Activated naive CD8-positive, alpha-beta T cell (primary cell): Measurements from ENCODE around the gene NEMF.
"Not testable (repeated sequence)": the region's sequence is repeated elsewhere in the genome, so short reads cannot be mapped to it uniquely, and the experiment has no call there.

Experiments used
- H3K27ac Mint-ChIP-seq: one replicate; pipeline ENCODE4 v1.8.0; 2021; ENCODE audit warnings: mixed read lengths
- H3K27me3 Mint-ChIP-seq: one replicate; pipeline ENCODE4 v1.8.0; 2021; ENCODE audit warnings: mixed read lengths
- H3K36me3 Mint-ChIP-seq: one replicate; pipeline ENCODE4 v1.8.0; 2021; ENCODE audit warnings: mixed read lengths
- H3K4me1 Mint-ChIP-seq: one replicate; pipeline ENCODE4 v1.8.0; 2021; ENCODE audit warnings: low read depth, mixed read lengths
- H3K4me3 Mint-ChIP-seq: one replicate; pipeline ENCODE4 v1.8.0; 2021; ENCODE audit warnings: mild to moderate bottlenecking, mixed read lengths
- H3K9me3 Mint-ChIP-seq: one replicate; pipeline ENCODE4 v1.8.0; 2021; ENCODE audit warnings: low read depth, mixed read lengths

Gene NEMF

DNA sequence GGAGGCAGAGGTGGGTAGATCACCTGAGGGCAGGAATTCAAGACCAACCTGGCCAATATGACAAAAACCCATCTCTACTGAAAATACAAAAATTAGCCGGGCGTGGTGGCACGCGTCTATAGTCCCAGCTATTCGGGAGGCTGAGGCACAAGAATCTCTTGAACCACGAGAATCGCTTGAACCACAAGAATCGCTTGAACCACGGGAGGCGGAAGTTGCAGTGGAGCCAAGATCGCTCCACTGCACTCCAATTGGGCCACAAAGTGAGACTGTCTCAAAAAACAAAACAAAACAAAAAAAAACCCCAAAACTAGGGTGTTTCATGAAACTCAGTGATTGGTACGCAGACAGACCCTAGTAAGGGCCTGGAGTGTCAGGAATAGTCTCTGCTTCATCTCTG is 33.9 kb upstream of the NEMF start:
- H3K36me3 Mint-ChIP-seq = no peaks in the 10 kb centered on the region
- no peak overlapping the region for H3K4me3 Mint-ChIP-seq
- H3K4me1 Mint-ChIP-seq = peaks cover 6% of the 10 kb centered on the region
- H3K9me3 Mint-ChIP-seq = no peaks in the 10 kb centered on the region
- H3K27me3 Mint-ChIP-seq = no peaks in the 10 kb centered on the region
- peak overlapping the region; percentile 50 for H3K27ac Mint-ChIP-seq

DNA sequence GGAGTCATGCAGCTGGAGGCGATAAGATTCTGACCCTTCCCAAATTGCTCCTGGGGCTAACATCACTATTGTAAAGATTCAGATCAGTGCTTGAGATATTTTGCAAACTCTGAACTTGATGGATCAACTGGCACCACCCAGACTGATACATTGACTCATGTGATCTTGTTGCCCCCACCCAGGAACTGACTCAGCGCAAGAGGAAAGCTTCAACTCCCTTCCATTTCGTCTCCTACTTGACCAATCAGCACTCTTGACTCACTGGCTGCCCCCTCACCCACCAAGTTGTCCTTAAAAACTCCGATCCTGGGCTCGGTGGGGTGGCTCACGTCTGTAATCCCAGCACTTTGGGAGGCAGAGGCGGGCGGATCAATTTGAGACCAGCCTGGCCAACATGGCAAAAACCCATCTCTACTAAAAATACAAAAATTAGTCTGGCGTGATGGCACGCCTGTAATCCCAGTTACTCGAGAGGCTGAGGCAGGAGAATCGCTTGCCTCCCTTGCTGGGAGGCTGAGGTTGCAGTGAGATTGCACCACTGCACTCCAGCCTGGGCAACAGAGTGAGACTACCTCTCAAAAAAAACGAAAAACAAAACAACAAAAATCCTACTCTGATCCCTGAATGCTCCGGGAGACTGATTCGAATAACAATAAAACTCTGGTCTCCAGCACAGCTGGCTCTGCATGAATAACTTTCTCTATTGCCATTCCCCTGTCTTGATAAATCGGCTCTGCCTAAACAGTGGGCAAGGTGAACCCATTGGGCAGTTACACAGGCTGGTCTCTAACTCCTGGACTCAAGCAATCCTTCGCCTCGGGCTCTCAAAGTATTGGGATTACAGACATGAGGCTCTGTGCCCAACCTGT is 30.5 kb upstream of the NEMF start:
- no peaks in the 10 kb centered on the region for H3K27me3 Mint-ChIP-seq

DNA sequence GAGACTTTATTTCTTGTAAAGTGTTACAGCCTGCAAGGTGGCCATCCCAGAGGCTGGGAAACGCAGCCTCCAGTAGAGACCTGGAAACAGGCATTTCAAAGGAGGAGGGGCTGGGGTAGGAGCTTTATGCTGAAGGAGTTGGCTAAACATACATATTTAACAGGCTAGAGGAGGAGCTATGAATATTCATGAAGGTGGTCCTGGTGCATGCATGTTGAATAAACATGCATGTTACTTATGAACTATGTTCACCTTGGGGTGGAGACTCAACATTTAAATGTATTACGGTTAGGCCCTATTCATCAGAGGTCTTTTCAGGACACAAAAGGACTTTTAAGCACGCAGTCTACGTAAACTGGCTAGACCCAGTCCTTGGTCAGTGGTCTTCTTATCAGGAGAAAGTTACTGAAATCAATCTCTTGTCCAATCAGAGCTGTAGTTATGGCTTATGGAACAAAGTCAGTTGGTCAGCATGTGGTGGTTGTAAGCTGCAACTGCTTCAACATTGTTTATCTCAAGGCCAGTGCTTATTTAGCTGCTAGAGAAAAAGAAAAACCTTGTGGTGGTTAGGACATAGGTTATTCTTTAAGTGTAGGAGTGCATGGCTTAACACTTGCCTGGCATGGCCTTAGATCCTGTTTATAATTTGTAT is 28.9 kb upstream of the NEMF start:
- no peak overlapping the region for H3K4me3 Mint-ChIP-seq
- peaks cover 14% of the 10 kb centered on the region for H3K4me1 Mint-ChIP-seq
- H3K27ac Mint-ChIP-seq = peak overlapping the region; percentile 34
- no peaks in the 10 kb centered on the region for H3K9me3 Mint-ChIP-seq
- H3K27me3 Mint-ChIP-seq = no peaks in the 10 kb centered on the region
- no peaks in the 10 kb centered on the region for H3K36me3 Mint-ChIP-seq

More for the DNA sequence above, 30.5 kb upstream of the NEMF start:
- Mint-ChIP-seq H3K27ac (peak overlapping the region; percentile 61), H3K4me3 (no peak overlapping the region), H3K36me3 (no peaks in the 10 kb centered on the region), H3K4me1 (peaks cover 14% of the 10 kb centered on the region), H3K9me3 (no peaks in the 10 kb centered on the region)

DNA sequence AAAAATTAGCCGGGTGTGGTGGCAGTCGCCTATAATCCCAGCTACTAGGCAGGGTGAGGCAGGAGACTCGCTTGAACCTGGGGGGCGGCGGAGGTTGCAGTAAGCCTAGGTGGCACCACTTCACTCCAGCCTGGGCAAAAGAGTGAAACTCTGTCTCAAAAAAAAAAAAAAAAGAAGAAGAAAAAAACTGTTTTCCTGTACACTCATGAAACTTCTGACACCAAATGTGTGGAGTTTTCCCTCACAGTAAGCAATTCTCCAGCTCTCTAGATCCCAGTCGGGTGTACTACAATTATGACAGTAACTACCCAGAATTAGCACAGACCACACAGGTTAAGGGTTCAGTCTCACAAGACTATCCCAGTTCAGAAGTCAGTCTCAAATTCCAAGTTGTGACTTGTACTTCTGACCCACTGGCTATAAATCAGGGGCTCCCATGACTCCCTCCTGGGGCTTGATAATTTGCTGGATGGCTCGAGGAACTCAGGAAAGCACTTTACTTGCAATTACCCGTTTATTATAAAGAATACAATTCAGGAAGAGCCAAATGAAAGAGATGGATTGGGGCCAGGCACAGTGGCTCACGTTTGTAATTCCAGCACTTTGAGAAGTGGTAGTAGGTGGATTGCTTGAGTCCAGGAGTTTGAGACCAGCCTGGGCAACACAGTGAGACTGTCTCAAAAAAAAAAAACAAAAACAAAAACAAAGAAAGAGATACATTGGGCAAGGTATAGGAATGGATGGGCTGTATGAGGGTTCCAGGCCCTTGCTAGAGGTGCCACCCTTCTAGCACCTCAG is 27.9 kb upstream of the NEMF start:
- Mint-ChIP-seq H3K9me3 (no peaks in the 10 kb centered on the region), H3K4me3 (no peak overlapping the region)

DNA sequence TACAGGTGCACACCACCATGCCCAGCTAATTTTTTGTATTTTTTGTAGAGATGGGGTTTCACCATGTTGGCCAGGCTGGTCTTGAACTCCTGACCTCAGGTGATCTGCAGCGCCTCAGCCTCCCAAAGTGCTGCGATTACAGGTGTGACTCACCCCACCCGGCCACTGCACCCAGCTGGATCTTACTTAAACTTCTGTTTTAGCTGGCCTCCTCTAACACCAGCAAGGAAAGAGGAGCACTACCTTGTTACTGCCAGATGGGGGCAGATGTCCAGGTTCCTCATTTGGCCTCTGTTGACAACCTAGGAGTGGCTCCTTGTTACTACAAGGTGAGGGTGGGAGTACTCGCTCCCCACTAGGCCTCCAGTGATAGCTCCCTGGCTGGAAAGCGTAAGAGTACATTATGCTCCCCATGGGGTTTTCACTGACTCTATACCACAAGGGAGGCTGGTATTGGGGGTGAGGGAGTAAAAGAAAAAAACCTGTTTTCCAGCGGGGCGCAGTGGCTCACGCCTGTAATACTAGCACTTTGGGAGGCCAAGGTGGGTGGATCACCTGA is 27.1 kb upstream of the NEMF start:
- Mint-ChIP-seq H3K27ac (no peak overlapping the region), H3K36me3 (no peaks in the 10 kb centered on the region), H3K4me1 (peaks cover 10% of the 10 kb centered on the region), H3K9me3 (no peaks in the 10 kb centered on the region), H3K27me3 (no peaks in the 10 kb centered on the region), H3K4me3 (no peak overlapping the region)

More for the DNA sequence above, 27.9 kb upstream of the NEMF start:
- H3K4me1 Mint-ChIP-seq = peaks cover 13% of the 10 kb centered on the region
- peak overlapping the region; percentile 58 for H3K27ac Mint-ChIP-seq
- H3K36me3 Mint-ChIP-seq = no peaks in the 10 kb centered on the region
- no peaks in the 10 kb centered on the region for H3K27me3 Mint-ChIP-seq

DNA sequence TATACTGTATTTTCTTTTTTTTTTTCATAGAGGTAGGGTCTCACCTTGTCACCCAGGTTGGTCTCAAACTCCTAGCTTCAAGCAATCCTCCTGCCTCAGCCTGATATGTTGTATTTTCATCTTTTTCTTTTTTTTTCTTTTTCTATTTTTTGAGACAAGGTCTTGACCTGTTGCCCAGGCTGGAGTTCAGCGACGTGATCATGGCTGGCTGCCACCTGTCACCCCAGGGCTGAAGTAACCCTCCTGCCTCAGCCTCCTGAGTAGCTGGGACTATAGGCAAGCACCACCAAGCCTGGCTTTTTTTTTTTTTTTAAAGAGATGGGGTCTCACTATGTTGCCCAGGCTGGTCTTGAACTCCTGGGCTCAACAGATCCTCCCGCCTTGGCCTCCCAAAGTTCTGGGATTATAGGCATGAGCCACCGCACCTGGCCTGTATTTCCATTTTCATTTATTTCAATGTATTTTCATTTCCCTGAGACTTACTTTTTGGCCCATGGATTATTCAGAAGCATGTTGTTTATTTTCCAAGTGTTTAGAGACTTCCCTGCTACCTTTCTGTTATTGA is 24.1 kb upstream of the NEMF start:
- H3K4me1 Mint-ChIP-seq = peaks cover 8% of the 10 kb centered on the region
- H3K4me3 Mint-ChIP-seq = no peak overlapping the region
- H3K9me3 Mint-ChIP-seq = no peaks in the 10 kb centered on the region
- H3K36me3 Mint-ChIP-seq = no peaks in the 10 kb centered on the region
- no peak overlapping the region for H3K27ac Mint-ChIP-seq
- H3K27me3 Mint-ChIP-seq = no peaks in the 10 kb centered on the region

DNA sequence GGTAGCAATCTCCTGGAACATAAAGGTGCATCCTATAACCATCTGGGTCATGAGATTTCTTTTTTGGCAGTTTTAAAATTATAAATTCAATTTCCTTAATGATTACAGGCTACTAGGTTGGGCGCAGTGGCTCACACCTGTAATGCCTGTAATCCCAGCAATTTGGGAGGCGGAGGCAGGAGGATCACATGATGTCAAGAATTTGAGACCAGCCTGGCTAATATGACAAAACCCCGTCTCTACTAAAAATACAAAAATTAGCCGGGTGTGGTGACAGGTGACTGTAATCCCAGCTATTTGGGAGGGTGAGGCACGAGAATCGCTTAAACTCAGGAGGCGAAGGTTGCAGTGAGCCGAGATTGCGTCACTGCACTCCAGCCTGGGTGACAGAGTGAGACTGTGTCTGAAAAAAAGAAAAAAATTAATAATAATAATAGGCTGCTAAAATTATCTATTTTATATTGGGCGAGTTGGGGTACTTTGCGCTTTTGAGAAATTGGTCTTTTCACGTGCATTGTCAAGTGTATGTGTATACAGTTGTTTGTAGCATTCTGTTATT is 23.1 kb upstream of the NEMF start:
- no peaks in the 10 kb centered on the region for H3K36me3 Mint-ChIP-seq
- no peak overlapping the region for H3K27ac Mint-ChIP-seq

DNA sequence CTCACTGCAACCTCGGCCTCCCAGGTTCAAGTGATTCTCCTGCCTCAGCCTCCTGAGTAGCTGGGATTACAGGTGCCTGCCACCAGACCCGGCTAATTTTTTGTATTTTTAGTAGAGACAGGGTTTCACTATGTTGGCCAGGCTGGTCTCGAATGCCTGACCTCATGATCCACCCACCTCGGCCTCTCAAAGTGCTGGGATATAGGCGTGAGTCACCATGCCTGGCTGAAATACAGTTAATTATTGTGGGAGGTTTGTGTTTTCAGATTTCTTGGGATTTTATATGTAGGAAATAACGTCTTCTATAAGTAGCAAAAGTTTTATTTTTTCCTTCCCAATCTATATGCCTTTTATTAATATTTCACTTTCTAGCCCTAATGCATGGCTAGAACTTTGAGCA is 21.0 kb upstream of the NEMF start:
- not testable (repeated sequence) for H3K36me3 Mint-ChIP-seq, H3K27me3 Mint-ChIP-seq, H3K27ac Mint-ChIP-seq, H3K9me3 Mint-ChIP-seq, H3K4me3 Mint-ChIP-seq, H3K4me1 Mint-ChIP-seq

More for the DNA sequence above, 23.1 kb upstream of the NEMF start:
- H3K4me3 Mint-ChIP-seq = no peak overlapping the region
- no peaks in the 10 kb centered on the region for H3K9me3 Mint-ChIP-seq
- no peaks in the 10 kb centered on the region for H3K27me3 Mint-ChIP-seq
- peaks cover 8% of the 10 kb centered on the region for H3K4me1 Mint-ChIP-seq

DNA sequence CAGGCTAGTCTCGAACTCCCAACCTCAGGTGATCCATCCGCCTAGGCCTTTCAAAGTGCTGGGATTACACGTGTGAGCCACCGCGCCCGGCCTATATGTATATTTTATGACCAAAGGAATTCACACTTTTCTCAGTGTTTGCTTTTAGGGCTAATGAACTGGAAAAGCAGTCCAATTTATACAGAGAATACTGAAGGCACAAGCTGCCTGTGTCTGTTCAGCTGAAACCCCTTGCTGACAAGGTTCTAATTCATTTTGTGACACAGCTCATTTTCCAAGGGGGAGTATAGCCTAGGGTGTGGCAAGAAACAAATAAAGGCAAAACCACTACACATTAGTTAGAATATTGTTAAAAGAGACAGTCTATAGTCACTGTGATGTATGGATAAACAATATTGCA is 18.3 kb upstream of the NEMF start:
- Mint-ChIP-seq H3K27ac (no peak overlapping the region), H3K27me3 (no peaks in the 10 kb centered on the region), H3K9me3 (no peaks in the 10 kb centered on the region), H3K4me3 (no peak overlapping the region), H3K36me3 (no peaks in the 10 kb centered on the region), H3K4me1 (peaks cover 20% of the 10 kb centered on the region)

DNA sequence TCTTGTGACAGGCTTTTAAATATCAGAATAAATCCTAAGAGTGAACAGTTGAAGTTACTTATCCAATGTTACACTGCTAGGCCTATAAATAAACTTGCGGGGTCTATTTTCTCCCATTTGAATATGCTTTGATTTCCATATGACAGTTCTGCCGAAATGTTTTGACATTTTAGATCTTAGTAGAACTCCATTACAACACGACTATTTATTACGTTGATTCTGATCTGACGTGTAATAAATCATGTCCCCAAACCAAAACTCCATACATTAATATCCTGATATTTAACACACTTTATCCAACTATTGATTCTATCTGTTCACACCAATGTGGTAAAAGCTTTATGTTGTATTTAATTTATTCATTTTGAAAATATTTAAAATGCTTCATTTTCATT is 16.1 kb upstream of the NEMF start:
- Mint-ChIP-seq H3K27me3 (no peaks in the 10 kb centered on the region), H3K36me3 (no peaks in the 10 kb centered on the region), H3K9me3 (no peaks in the 10 kb centered on the region), H3K4me3 (peak overlapping the region; percentile 93), H3K27ac (peak overlapping the region; percentile 96), H3K4me1 (peaks cover 20% of the 10 kb centered on the region)

DNA sequence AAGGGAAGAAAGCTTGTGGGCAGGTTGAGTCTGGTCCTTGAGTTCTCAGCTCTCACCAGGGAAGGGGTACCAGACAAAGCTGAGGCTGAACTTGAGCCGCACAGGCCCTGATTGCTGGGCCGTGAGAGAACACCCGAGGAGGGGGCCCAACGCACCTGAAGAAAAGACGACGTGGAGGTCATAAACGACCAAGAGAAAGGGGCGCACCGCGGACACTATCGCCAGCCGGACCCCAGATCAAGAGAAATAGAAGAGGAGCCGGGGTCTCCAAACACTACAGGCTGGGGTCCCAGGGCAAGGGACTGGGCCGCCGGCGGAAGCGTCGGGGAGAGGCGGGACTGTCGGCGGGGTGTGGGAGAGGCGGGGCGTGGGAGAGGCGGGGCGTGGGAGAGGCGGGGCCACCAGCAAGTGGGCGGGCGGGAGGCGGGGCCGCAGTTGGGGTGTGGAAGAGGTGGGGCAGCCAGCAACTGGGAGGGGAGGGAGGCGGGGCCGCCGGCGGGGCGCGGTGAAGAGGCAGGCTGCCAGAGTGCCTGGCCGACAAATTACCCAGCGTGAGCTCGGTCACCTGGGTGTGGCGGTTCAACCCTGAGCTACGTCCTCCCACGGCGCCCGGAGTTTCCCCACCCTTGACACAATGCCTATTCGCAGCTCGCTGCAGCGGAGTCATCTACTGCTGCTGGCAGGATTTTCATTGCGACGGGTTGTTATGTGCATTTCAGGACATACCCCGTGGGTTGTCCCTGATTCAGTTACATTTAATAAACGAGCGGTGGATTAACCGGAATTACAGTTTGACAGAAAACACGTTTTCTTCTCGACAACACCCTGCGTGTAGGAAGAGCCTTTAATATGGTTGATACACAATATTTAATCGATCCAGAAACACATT is 15.5 kb upstream of the NEMF start:
- no peaks in the 10 kb centered on the region for H3K27me3 Mint-ChIP-seq
- H3K4me3 Mint-ChIP-seq = peak overlapping the region; percentile 93
- peak overlapping the region; percentile 96 for H3K27ac Mint-ChIP-seq
- H3K36me3 Mint-ChIP-seq = no peaks in the 10 kb centered on the region
- no peaks in the 10 kb centered on the region for H3K9me3 Mint-ChIP-seq
- H3K4me1 Mint-ChIP-seq = peaks cover 20% of the 10 kb centered on the region

DNA sequence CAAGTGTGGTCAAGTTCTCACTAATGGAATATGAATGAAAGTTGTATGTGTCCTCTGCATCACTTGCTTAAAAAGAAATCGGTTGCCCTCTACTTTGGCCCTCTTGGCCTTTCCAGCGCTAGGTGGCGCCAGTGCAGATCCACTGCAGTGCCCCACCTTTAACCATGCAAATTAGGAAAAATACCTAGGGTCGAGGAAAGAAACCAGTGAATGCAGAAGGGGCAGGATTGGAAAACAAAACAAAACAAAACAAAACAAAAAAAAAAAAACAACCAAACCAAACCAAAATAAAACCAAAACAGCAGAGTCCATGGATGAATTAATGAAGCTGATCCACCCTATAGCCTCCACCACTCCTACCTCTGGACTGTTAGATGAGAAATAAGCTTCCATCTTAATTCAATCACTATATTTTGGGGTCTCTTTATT is 12.9 kb upstream of the NEMF start:
- H3K9me3 Mint-ChIP-seq = no peaks in the 10 kb centered on the region
- H3K36me3 Mint-ChIP-seq = no peaks in the 10 kb centered on the region
- H3K4me3 Mint-ChIP-seq = no peak overlapping the region
- no peak overlapping the region for H3K27ac Mint-ChIP-seq
- H3K4me1 Mint-ChIP-seq = peaks cover 31% of the 10 kb centered on the region
- H3K27me3 Mint-ChIP-seq = no peaks in the 10 kb centered on the region

DNA sequence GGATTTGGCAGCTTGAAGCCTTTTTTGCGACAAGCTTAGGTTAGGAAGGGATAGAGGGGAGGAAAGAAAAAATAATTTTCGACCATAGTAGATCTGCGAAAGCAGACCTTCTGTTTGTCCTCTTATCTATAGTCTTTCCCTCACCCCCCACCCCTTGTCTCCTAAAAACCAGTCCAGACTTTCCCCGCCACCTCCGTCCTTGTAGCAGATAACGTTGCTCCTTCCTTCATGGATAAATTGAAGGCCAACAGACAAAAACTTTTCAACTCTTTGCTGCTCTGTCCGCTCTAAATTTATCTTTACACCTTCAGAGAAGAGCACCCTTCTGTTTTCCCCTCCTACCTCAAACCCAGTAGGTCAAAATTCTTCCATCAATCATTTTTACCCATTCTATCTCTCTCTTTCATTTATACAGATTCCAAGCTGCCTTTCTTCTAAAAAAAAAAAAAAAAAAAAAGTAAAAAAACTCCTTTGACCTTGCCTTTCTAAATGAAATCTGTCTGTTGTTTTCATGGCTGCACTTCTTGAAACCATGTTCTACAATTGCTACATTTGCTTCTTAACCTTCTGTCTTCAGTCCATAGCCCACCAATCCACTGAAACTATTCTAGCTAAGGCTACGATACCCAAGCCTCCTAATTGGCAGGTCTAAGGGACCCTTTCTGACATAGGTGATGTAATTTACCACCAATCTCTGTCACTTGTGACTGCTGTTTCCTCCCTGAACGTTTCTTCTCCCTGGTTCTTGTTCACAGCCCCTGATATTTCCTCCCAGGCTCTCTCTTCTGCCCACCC is 11.1 kb upstream of the NEMF start:
- Mint-ChIP-seq H3K27ac (no peak overlapping the region), H3K4me1 (peaks cover 24% of the 10 kb centered on the region)

More for the DNA sequence above, 11.1 kb upstream of the NEMF start:
- no peaks in the 10 kb centered on the region for H3K27me3 Mint-ChIP-seq
- no peaks in the 10 kb centered on the region for H3K36me3 Mint-ChIP-seq
- H3K4me3 Mint-ChIP-seq = no peak overlapping the region
- no peaks in the 10 kb centered on the region for H3K9me3 Mint-ChIP-seq
